Stimulated activated CD4-positive, alpha-beta T cell treated with anti-CD3 and anti-CD28 coated beads, TNF-alpha, amount 100 ng/mL, for 1 hour (primary cell): ENCODE measurements around the gene ZNF436.
"Not testable (repeated sequence)": the region's sequence is repeated elsewhere in the genome, so short reads cannot be mapped to it uniquely, and the experiment has no call there.

ENCODE experiments used
- DNase-seq, 3 donors: peaks; one replicate each; pipeline ENCODE4 v3.0.0-alpha.2; 2020; ENCODE audit warnings: low read depth in 3 of 3, low spot score in 1 of 3

Gene ZNF436

DNA sequence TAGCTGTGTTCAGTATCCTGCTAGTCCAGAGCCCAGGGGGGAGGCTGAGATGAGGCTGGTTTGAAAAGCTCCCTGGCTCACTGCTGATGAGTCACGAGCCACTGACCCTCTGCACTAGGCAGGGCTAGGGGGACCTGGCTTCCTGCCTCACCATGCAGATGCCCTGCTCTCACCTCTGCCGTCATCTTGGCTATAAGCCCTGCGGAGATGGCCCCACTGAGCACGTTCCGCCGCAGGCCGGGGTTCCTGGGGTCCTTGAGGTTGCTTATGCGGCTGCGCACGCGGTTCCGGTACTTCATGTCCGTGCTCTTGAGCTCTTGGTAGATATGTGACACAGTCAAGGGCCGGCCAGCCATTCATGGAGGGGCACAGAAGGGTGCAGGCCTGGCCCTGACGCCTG is 24.1 kb upstream of the ZNF436 start:
- DNase-seq, result no peak

DNA sequence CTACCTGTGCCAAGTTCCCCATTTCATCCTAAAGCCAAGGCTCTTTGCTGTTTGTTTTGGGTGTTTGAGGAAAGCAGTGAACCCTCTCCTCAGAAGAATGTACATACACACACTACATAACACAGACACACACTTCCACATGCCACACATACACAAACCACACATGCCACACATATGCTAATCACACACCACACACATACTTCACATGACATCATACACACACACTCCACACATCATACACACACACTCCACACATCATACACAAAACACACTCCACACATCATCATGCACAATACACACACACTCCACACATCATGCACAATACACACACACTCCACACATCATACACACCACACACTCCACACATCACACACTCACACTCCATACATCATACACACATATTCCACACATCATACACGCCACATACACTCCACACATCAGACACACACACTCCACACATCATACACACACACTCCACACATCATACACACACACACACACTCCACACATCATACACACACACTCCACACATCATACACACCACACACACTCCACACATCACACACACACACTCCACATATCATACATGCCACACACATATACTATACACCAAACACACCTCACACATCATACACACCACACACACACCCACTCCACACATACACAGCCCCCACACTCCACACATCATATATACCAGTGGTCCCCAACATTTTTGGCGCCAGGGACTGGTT is 22.7 kb upstream of the ZNF436 start:
- no peak for DNase-seq

DNA sequence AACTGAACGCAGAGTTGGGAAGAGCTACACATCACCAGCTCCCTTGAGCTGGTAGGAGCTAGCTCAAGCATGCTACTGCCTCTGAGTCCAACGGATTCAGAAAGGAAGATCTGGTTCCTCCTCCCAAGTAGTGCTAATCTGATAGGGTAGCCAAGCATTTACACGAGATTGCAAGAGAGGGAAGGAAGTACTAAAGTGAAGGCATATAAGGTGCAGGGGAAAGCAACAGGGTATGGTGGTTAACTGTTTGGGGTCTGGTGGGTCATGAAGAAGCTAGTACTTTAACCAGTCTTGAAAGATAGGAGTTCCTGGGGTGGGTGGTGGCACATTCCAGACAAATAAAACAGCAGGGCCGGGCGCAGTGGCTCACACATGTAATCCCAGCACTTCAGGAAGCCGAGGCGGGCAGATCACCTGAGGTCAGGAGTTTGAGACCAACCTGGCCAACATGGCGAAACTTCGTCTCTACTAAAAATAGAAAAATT is 20.2 kb upstream of the ZNF436 start:
- DNase-seq, result no peak

DNA sequence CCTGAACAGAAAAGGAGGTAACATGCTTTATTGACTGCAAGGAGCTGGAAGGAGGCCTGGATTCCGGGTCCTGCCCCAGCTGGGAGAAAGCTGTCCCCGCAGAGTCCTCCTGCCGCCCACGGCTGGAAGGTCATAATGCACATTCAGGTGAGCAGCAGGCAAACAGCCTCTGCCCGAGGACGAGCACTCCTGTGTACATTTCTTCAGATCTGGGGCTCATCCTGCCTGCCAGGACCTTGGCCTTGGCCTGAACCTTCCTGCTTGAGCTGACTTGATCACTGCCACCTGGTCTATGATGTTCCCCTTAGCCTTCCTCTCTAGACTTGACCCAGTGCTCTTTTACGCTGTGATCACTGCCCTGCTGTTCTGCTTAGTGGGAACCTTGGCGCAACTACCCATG is 17.9 kb upstream of the ZNF436 start:
- no peak for DNase-seq

DNA sequence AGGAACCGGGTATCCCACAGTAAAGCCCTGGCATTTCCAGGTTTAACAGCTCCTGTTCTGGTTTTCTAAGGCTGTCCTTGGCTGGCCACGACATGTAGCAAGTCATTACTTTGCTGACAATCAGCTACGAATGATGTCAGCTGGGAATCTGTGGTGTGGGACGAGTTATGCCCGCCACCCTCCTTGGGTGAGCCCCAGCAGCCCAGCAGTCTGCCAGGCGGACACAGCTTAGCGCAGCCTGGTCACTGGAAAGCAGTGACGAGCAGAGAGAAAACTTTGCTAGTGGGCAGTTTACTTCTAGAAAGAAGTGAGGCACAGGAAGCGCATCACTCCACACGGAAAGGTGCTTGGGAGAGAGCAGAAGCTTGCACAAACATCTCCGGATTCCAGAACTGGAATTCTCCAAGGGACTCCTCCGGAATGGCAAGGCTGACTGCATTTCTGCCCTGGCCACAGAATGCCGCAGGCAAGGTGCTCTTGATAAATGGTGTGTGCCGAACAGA is 15.5 kb upstream of the ZNF436 start:
- DNase-seq, result no peak

DNA sequence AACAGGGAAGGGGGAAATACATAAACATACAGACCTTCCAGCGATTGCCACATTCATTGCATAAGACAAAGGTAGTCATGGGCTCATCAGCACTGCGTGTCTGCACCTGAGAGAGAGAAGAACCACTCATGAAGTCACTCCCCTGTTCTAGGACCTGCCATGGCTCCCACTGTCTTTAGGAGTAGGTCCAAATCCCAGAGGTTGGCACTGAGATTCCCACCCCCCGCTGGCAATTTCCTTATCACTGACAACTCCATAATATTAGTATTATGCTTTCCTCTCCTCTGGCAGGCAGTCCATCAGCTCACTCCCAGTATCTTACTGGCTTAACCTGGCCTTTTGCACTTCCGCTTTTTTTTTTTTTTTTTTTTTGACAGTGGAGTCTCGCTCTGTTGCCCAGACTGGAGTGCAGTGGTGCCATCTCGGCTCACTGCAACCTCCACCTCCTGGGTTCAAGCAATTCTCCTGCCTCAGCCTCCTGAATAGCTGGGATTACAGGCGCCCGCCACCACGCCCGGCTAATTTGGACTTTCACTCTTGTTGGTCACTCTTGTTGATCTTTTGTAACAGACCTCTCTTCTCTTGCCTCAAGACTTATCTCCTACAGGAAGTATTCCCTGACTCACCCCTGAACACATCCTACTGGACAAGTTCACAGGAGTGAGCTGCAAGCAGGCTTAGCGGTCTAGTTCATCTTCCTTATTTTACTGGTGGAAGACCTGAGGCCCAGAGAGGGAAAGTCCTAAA is 14.8 kb upstream of the ZNF436 start:
- no peak for DNase-seq

DNA sequence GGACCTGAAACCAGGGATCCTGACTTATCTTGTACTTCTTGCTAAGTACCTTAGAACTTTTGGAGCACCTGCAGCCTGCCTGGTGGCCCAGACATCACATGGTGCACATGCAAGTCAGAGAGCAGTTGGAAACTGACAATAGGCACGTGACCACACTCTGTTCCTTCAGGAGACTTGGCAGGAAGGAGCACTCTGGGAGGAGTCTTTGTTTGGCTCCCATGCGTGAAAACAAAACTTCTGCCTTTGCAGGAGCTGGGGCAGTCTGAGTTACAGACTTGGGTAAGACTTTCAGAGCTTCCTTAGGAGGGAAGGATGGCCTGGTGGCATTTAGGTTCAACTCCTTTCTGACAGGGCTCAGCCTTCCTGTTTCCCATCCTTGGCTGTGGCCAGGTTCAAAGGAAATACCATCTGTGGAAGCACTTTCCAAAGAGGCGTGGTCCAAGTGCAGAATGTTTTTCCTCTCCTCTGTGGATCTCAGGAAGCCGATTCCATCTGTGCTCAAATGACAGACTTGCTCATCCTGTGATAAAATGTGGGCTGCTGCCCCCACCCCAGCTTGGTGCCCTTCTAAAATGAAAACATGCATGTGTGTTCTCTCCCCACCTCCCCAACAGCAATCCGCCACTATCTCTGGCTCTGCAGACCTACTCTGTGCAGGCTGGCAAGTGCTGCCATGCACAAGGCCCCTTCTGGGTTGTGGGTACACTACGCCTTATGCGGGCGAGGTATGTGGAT is 14.1 kb upstream of the ZNF436 start:
- no peak for DNase-seq

DNA sequence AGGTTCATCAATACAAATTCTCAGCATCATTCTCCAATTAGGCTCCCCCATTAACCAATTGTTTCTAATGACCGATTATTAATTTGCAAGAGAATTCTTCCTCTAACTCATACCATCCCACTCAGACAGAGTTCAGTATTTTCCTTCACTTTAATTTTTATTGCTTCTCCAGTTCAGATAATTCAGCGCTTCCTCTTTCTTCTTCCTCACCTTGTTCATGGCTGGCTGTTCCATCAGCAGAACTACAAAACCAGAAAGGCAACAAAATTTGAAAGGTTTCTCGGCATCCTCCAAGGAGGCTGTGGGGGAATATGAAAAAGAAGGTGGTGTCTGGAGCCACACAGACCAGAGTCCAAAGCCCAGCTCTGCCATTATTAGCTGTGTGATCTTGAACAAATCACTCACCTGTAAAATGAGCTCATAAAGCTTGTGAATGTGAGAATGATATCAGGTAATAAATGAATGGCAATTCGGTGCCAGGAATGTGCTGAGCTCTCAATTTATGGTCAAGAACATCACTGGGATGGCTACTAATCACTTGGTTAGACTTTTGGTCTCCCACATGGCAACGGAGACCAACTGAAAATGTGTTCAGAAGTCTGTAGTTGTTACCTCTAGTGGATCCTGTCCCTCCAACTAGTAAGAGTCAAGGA is 11.7 kb upstream of the ZNF436 start:
- no peak for DNase-seq

DNA sequence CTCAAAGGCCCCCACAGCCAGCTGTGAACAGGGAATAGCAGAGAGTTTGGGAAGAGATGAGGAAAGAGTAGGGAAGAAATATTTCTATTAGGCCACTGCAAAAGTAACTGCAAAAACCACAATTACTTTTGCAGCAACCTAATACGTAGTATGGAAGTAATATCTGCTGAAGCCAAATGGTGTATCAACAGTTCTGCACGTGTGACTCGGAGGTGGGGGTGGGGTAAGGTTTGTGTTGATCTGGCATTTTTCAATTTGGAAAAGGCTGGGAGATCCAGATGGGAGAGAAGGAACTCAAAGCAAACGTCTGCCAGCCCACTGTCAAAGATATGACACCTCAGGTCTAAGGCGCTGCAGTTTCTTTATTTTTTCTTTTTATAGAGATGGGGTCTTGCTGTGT is 11.1 kb upstream of the ZNF436 start:
- no peak for DNase-seq

DNA sequence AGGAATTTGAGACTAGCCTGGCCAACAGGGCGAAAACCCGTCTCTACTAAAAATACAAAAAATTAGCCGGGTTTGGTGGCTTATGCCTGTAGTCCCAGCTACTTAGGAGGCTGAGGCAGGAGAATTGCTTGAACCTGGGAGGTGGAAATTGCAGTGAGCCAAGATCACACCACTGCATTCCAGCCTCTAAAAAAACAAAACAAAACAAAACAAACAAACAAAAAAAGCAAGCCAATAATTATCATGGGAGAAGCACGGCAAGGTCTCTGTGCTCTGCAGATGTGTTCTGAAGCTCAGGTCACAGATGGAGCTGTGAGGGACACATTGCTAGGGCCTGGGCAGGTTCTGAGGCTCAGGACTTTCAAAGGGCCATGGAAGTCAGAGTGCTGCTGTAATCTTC is 10.6 kb upstream of the ZNF436 start:
- not testable (repeated sequence) for DNase-seq

DNA sequence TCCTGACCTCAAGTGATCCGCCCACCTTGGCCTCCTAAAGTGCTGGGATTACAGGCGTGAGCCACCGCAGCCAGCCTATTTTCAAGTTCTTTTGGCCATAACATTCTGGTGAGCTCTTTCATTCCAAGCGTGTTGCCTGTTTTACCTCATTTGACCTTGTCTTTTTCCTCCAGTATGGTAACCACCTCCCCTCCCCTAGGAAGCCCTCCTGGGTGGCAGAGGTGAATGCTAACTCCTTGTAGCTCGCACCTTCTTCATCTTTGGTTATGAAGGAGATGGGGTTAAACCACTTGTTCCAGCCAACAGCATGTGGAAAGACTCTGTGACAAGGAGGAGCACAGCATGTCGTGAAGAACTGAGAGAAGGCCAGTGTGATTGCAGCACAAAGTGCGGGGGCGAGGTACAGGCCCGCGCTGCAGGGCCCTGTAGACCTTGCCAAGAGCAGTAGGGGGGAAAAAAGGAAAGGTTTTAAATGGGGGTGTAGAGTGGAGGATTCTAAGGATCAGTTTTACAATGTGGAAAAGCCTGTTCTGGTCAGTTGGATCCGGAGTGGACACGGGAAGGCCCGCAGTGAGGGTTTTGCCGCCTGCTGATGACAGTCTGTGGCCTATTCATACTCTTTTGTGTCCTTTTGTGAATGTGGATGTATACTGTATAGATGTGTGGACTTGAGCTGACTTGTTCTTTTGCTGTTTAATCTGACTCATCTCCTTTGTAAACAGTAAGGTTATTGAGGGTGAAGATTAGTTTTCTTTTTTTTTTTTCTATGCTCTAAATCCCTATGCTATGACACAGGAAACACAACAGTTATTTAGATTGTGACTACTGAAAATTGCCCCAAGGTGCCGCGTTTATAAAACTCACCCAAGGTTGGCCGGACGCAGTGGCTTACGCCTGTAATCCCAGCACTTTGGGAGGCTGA is 7.5 kb upstream of the ZNF436 start:
- DNase-seq, result no peak

DNA sequence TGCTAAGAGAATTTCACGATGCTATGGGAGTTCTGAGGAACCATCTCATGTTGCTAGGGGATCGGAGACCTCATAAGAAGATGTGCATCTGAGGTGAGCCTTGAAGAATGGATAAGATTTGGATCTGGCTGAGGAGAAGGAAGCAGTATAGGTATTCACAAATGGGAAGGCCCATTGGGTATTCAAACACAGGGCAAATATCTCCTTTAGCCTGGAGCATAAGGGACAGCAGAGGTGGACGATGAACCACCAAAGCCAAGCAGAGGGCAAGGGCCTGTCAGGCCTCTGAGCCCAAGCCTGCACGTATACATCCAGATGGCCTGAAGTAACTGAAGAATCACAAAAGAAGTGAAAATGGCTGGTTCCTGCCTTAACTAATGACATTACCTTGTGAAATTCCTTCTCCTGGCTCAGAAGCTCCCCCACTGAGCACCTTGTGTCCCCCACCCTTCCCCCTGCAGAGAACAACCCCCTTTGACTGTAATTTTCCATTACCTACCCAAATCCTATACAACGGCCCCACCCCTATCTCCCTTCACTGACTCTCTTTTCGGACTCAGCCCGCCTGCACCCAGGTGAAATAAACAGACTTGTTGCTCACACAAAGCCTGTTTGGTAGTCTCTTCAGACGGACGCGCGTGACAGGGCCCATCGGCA is 4.6 kb upstream of the ZNF436 start:
- DNase-seq, result not testable (repeated sequence)

DNA sequence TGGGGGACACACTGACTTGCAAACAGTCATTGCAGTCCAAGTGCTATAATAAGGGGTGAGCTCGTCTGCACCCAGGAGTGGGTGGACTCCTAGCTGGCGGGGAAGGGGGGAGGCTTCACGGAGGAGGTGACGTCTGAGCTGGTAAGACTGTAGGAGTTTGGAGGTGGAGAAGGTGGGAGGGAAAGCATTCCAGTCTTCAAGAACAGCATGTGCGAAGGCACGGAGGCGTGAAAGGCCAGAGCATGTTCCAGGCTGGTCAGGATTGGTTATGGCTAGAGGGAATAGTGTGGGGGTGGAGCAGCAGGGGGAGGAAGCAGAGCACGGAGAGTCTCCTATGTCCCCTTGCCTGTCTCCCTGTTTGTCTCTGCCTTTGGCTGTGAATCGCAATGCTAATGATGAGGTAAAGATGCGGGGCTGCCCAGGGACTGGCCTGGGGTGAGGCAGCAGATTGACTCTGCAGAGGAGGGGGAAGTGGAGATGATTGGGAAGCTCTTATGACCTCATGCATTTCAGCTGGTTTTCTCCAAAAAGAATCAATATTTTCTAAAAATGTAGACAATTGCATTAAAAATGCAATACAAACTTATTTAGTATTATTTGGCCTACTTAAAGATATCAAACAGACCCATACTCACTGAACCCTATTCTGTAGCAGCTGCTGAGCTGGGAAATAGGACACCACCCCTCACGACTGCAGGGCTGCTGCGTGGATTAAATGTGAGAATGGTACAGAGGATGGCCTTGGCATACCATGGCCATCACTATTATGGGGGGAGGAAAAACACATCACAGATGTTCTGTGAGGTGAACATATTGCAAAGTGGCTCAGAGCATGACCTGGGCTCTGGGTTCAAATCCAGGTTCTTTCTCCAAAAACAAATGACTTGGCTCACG is 2.6 kb upstream of the ZNF436 start:
- DNase-seq, result no peak

DNA sequence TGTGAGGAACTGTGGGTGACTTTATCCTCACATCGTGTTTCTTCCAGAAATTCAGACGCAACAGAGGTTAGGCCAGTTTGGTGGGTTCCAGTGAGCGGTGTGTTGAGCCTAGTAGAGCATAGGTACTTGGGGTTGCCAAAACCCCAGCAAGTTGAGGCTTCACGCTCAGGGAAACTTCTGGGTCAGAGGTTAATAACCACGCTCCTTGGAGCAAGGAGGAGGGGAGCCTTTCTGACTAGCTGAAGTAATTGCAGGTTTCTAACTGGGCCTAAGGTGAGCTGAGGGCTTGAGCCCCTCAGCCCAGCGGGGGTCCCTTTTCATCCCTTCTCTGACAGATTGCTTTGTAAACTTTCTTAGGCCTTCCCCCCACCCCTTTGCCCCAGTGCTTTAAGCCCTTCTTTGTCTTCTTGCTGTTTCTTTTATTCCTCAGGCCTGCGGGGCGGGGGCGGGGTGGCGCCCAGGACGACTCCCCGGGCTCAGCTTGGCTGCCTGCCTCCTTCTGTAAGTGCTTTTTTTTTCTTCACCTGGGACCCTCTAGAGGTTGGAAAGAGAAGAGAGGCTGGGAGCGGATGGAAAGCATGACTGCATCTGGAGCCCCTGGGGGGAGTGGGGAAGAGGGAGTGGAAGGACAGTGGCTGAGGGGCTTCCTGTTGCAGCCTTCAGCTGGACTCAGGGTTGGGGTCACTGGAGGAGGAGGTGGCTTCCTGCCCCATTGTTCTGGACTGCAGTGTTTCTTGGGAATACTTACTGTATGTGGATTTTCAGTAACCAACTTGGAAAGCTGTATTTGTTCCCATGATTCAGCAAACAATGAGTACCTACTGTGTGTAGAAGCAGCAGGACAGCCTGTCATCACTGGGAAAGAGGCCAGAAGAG is 1.3 kb upstream of the ZNF436 start:
- no peak for DNase-seq

DNA sequence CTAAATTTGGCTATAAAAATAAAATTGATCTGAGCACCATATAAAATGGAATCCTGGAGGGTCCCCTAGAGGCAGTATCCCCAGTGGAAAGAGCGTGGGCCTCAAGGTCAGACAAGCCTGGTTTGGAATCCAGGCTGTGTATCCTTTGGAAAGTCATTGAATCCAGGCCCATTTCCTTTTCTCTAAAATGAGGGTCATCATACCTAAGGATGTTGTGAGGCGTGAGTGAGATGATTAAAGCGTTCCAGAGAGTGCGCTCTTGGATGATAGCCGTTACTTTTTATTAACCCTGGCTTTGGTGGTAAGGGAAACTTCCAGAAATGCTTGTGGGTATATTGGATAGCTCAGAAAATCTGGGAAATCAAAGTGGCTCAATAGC is 683 bp upstream of the ZNF436 start:
- DNase-seq, result no peak

DNA sequence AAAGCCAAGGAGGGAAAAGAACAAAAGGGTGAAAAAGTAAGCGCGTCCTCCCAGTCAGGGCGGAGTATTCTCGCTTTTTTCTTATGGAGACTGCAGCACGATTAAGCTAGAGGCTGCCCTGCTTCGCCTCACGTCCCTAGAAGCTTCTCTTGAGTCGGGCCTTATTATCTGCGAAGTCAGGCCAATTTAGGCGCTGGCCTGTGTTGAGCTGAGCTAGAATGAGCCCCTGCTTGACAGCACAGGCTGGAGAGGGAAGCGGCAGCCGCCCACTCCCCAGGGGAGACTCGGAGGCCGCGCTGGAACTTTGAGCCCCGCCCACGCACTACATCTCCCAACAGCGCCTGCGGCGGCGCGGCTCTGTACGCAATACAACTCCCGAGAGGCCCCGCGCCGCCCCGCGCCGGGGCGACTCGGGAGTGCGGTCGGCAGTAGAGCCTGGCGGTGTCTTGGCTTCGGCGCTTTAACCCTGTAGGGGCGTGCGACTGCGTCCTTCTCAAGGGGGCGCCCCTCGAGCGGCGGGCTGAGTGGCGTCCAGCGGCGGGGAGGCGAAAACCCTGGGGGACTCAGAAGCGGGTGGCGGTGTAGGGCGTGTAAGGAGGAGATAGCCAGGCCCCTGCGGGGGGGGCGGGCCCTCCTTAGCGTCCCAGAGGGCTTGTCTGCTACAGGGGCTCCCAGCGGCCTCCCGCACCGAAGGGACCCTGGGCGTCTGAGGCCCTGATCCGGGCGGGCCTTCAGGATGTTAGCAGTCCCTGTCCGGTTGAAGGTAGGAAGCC is 888 bp downstream of the ZNF436 start:
- peak; percentile 55 to 70 (median 70) for DNase-seq
